SHP77 (cell line): ENCODE measurements around the gene ZNF367.
"Not testable (repeated sequence)": the region's sequence is repeated elsewhere in the genome, so short reads cannot be mapped to it uniquely, and the experiment has no call there.

Experiments
- DNase-seq, 2 experiments: peaks; one replicate each; lab custom pipeline; 2025; lab: John Stamatoyannopoulos, UW

ZNF367 gene

GRCh38 chr9:96399325-96399633 is 18.9 kb downstream of the ZNF367 start:
- no peak for DNase-seq

GRCh38 chr9:96398582-96399324 is 19.4 kb downstream of the ZNF367 start:
- no peak for DNase-seq

- no peak for DNase-seq
These were observed 22.2 kb downstream of the ZNF367 start for GRCh38 chr9:96395964-96396363.

- no peak for DNase-seq
These were observed 23.2 kb downstream of the ZNF367 start for GRCh38 chr9:96394832-96395496.

- DNase-seq = no peak
These were observed 25.9 kb downstream of the ZNF367 start for GRCh38 chr9:96392263-96392662.

GRCh38 chr9:96391021-96391765 is 27.0 kb downstream of the ZNF367 start:
- DNase-seq = no peak

- no peak for DNase-seq
These were observed 30.0 kb downstream of the ZNF367 start for GRCh38 chr9:96388144-96388543.

- DNase-seq = no peak
These were observed 32.0 kb downstream of the ZNF367 start for GRCh38 chr9:96386157-96386556.

- DNase-seq = peak; percentile 16 to 44
These were observed 34.8 kb downstream of the ZNF367 start, which contains the start of gene SLC35D2 for GRCh38 chr9:96383165-96383942. TSS of gene SLC35D2 (minus strand) at chr9:96383711. CDS start at chr9:96383634, 77 bp downstream.

GRCh38 chr9:96382839-96383164 is 35.4 kb downstream of the ZNF367 start:
- DNase-seq = no peak

GRCh38 chr9:96382175-96382574 is 36.0 kb downstream of the ZNF367 start:
- DNase-seq = no peak

- DNase-seq = no peak
These were observed 36.5 kb downstream of the ZNF367 start for GRCh38 chr9:96381696-96382095.

- no peak for DNase-seq
These were observed 37.0 kb downstream of the ZNF367 start for GRCh38 chr9:96381125-96381524.

GRCh38 chr9:96379461-96379860 is 38.7 kb downstream of the ZNF367 start:
- no peak for DNase-seq

- no peak for DNase-seq
These were observed 40.0 kb downstream of the ZNF367 start for GRCh38 chr9:96378187-96378586.

GRCh38 chr9:96376891-96377874 is 41.0 kb downstream of the ZNF367 start:
- no peak for DNase-seq

GRCh38 chr9:96375507-96375906 is 42.7 kb downstream of the ZNF367 start:
- DNase-seq = not testable (repeated sequence)

GRCh38 chr9:96367943-96368342 is 50.2 kb downstream of the ZNF367 start:
- no peak for DNase-seq

- DNase-seq = no peak
These were observed 54.8 kb downstream of the ZNF367 start for GRCh38 chr9:96363175-96363967.

- not testable (repeated sequence) for DNase-seq
These were observed 56.1 kb downstream of the ZNF367 start for GRCh38 chr9:96362119-96362518.
